ENCODE measurements around the gene MAGEA2B.
"Not testable (repeated sequence)": the region's sequence is repeated elsewhere in the genome, so short reads cannot be mapped to it uniquely, and the experiment has no call there.

The MAGEA2B gene

DNA sequence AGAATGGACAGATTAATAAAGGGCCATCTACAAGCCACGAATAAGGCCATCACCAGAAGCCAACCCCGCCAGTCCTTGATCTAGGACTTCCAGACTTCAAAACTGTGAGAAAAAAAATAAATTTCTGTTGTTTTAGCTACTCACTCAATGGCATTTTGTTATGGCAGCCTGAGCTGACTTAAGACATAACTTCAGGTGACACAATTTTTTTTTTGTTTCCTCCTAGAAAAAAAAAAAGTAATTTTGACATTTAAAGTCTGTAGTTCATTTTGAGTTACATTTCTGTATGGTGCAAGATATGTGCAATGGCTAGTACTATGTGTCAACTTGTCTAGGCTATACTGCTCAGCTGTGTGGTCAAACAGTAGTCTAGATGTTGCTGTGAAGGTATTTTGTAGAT is 44.5 kb downstream of the MAGEA2B start, which contains the start of gene CSAG3:
Gene CSAG3, plus strand, starts transcription at position 301 of the 400 bp plus-strand sequence.
- DNase-seq (ENCODE audit: low read depth, low spot score): not testable (repeated sequence)

DNA sequence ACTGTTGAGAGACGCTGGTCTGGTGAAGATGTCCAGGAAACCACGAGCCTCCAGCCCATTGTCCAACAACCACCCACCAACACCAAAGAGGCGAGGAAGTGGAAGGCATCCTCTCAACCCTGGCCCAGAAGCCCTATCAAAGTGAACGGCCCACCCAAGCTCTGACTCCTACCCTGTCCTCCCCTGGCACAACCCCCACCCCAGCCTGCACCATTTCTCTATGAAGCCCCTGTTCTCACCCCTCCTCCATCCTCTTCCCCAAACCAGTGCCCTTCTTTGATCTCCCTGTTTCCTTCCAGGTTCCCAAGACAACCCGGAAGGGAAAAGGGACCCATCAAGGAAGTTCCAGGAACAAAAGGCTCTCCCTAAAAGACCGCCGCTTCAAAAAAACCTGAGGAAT is 45.1 kb downstream of the MAGEA2B start:
- DNase-seq (ENCODE audit: low read depth, low spot score): not testable (repeated sequence)

DNA sequence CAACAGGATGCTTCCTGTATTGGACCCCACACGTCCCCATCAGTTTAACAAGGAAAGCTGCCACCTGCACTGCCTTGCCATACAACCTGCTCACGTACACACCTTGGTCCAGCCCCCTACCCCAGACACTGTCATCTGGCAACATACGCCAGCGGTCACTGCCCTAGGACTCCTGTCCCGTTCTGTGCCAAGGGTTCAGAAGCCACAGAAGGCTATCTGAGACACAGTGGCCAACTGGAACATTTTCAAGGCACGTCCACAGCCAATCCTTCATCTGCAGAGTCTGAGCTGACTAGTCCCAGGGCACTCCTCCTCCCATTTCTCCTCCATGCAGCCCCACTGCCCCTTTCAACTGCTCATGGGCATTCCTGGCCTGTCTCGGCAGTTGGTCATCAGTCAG is 47.2 kb downstream of the MAGEA2B start:
- not testable (repeated sequence) for DNase-seq (ENCODE audit: low read depth, low spot score)

DNA sequence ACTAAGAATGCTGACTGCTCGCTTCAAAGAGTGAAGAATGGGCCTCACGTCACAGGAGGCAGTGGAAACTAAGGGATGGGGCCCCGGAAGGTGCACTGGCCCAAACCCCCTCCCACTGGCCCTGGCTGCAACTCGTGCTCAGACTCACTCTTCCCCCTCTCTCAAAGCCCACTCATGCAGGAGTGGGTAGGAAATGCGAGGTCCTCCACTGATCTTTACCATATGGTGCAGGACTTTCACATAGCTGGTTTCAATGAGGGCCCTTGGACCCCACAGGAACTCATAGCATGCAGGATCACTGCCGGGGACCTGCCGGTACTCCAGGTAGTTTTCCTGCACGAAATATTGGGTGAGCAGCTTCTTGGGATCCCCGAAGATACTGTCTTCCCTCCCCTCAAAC is 52.1 kb downstream of the MAGEA2B start:
- not testable (repeated sequence) for DNase-seq (ENCODE audit: low read depth, low spot score)
